Esophagus squamous epithelium (tissue), 4 donors: ENCODE results near the gene HES4.

Experiments
- POLR2A ChIP-seq, 4 donors: fragments of 450-650 bp; IDR thresholded peaks; one replicate each; pipeline ENCODE4 v1.6.1; 2017; ENCODE audit warnings: antibody characterized with exemption in 4 of 4, mild to moderate bottlenecking in 4 of 4, moderate library complexity in 3 of 4
- TF ChIP-seq, protein P1 (sequence below), 6 experiments: fragments of 450-650 bp in 4 of 6; fragments of 200-600 bp in 2 of 6; sonication (generic) in 2 of 6; IDR thresholded peaks; one replicate each; pipeline ENCODE4 v1.5.1; 2016 to 2019; ENCODE audit warnings: antibody characterized with exemption in 6 of 6, mild to moderate bottlenecking in 4 of 6, moderate library complexity in 4 of 6

DNA sequence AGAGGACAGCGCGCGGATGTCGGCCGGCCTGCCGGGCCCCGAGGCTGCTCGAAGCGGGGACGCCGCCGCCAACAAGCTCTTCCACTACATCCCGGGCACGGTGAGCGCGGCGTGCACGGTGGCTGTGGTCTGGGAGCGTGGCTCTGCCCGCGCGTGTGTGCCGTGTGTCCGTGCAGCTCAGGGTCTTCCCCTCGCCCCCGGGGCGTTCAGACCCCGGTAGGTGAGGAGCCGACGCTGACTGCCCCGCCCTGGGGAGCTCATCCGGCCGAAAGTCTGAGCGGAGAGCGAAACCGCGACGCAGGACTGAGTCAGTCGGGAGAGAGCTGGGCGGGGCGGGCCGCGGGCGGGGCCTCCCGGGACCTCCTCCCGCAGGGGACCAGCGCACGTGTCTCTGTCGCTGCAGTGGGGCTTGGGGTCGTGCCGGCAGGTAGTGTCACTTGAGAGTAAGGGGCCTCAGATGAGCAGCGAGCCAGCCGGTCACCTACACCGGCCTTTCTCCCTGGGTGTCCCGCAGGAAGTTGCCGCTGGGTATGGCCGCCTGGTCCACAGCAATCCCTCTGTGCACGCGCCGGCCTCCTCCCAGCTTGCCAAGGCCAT, 33.1 kb downstream of the HES4 start:
- TF ChIP-seq, protein P1, sequence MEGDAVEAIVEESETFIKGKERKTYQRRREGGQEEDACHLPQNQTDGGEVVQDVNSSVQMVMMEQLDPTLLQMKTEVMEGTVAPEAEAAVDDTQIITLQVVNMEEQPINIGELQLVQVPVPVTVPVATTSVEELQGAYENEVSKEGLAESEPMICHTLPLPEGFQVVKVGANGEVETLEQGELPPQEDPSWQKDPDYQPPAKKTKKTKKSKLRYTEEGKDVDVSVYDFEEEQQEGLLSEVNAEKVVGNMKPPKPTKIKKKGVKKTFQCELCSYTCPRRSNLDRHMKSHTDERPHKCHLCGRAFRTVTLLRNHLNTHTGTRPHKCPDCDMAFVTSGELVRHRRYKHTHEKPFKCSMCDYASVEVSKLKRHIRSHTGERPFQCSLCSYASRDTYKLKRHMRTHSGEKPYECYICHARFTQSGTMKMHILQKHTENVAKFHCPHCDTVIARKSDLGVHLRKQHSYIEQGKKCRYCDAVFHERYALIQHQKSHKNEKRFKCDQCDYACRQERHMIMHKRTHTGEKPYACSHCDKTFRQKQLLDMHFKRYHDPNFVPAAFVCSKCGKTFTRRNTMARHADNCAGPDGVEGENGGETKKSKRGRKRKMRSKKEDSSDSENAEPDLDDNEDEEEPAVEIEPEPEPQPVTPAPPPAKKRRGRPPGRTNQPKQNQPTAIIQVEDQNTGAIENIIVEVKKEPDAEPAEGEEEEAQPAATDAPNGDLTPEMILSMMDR (IDR thresholded peaks at IDR 0.05) = no peak
- TF ChIP-seq POLR2A (IDR thresholded peaks at IDR 0.05) = peak in 3 of 4 donors; percentile 38 to 60 (median 48)
